HL-60 (cell line): Measurements from ENCODE around the gene EPDR1.

Experiments
- DNase-seq, 2 experiments: peaks; one replicate each; pipeline ENCODE4 v3.0.0-alpha.2; 2010 to 2020; ENCODE audit warnings: low read depth in 1 of 2, low spot score in 1 of 2
- H3K27ac ChIP-seq: fragments of 250-450 bp; sonication (Bioruptor Pico); replicated peaks from 2 replicates; pipeline ENCODE4 v1.5.1; 2020; ENCODE audit warnings: mild to moderate bottlenecking, moderate library complexity
- H3K27me3 ChIP-seq: fragments of 250-450 bp; sonication (Bioruptor Pico); 2 replicates; pipeline ENCODE4 v1.5.1; 2021; ENCODE audit warnings: mild to moderate bottlenecking, moderate library complexity; ENCODE audit not compliant: insufficient read depth, poor library complexity, severe bottlenecking
- H3K4me3 ChIP-seq: replicated peaks from 2 replicates; pipeline ENCODE4 v1.5.1; 2011; ENCODE audit warnings: mild to moderate bottlenecking, control low read depth, low read length; ENCODE audit not compliant: insufficient read depth
- CTCF ChIP-seq: IDR thresholded peaks from one replicate; pipeline ENCODE4 v1.5.1; 2011; ENCODE audit warnings: low read length, control low read depth, inconsistent platforms; ENCODE audit not compliant: insufficient read depth
- GABPA ChIP-seq: IDR thresholded peaks from 2 replicates; pipeline ENCODE4 v1.6.1; 2012; ENCODE audit warnings: low read depth
- POLR2AphosphoS5 ChIP-seq: IDR thresholded peaks from 2 replicates; pipeline ENCODE4 v1.6.1; 2012; ENCODE audit warnings: low read depth
- REST ChIP-seq: IDR thresholded peaks from 2 replicates; pipeline ENCODE4 v1.6.1; 2012; ENCODE audit warnings: low read depth; ENCODE audit not compliant: insufficient replicate concordance
- SPI1 ChIP-seq: IDR thresholded peaks from 2 replicates; pipeline ENCODE4 v1.6.1; 2012; ENCODE audit warnings: low read depth, mild to moderate bottlenecking, borderline replicate concordance

Gene EPDR1

GRCh38 chr7:37943905-37944736 is 23.7 kb downstream of the EPDR1 start:
- H3K27me3 ChIP-seq: no peaks in the 10 kb centered on the region
- TF ChIP-seq CTCF (no peak), SPI1 (no peak), POLR2AphosphoS5 (no peak), GABPA (no peak), REST (no peak)
- H3K4me3 ChIP-seq: no peak overlapping the region
- H3K27ac ChIP-seq: no peak overlapping the region
- DNase-seq: no peak

GRCh38 chr7:37944737-37945054 is 24.3 kb downstream of the EPDR1 start:
- no peak overlapping the region for H3K27ac ChIP-seq
- H3K27me3 ChIP-seq: no peaks in the 10 kb centered on the region
- no peak overlapping the region for H3K4me3 ChIP-seq
- no peak for DNase-seq
- no peak for TF ChIP-seq SPI1
- no peak for TF ChIP-seq REST
- TF ChIP-seq CTCF: no peak
- TF ChIP-seq POLR2AphosphoS5: no peak
- no peak for TF ChIP-seq GABPA

- H3K27me3 ChIP-seq: no peaks in the 10 kb centered on the region
Observed at GRCh38 chr7:37945336-37945735, 24.9 kb downstream of the EPDR1 start.

More at GRCh38 chr7:37945336-37945735, 24.9 kb downstream of the EPDR1 start:
- TF ChIP-seq SPI1 (no peak), REST (no peak), CTCF (no peak), GABPA (no peak), POLR2AphosphoS5 (no peak)
- Histone ChIP-seq H3K27ac (no peak overlapping the region), H3K4me3 (no peak overlapping the region)
- no peak for DNase-seq
